ENCODE results near the gene CPTP. TPM values are rescaled to one million over a fixed set of nuclear protein-coding genes. Genes with fewer than 3 reads are reported as not detected.

Gene CPTP
- total and polyA plus RNA-seq, 7 experiments from 2014 or later: 11.5 to 29.3 (median 19.1) TPM

DNA sequence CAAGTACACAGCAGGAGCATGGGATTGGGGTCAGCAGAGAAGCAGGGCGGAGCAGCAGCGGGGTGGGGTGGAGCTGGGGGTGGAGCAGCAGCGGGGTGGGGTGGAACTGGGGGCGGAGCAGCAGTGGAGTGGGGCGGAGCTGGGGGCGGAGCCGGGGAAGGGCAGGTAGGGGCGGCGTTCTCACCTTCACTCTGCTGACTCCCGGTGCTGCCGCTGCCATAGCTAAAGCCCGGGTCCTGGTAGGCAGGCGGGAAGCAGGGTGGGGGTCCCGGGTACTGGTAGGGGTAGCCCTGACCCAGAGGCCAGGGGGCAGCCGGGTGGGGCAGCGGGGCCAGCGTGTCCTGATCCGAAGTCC is 13.2 kb downstream of the CPTP start:
- ChIA-PET CTCF (no interaction called here), POLR2A (no interaction called here)

DNA sequence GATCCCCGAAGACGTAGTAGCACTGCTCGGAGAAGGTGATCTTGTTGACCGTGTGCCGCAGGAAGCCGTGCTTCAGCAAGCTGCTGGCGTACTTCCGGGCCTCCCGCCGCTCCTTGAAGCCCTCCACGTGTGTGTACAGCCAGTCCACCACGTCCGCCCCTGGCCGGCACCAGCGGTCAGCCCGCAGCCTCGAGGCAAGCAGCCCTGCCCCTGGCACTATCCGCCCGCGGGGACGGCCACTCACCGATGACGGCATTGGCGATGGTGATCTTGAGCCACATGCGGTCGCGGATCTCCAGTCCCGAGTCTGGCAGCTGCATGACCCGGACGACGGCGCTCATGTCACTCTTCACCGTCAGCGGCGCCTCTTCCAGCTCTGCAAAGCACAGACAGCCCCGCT is 13.7 kb downstream of the CPTP start:
- H3K27me3 Mint-ChIP-seq: no peaks in the 10 kb centered on the region
- peaks cover 0 to 5% (median 0%) of the 10 kb centered on the region in 7 donors for H3K4me1 Mint-ChIP-seq
- Histone ChIP-seq H3K4me1 (ENCODE audit: control insufficient read depth in 2 of 2, insufficient read depth in 2 of 2, low read length in 2 of 2) (no peaks in the 10 kb centered on the region), H3K9me3 (ENCODE audit: control insufficient read depth in 2 of 3, low read length in 3 of 3) (no peaks in the 10 kb centered on the region), H3K27me3 (ENCODE audit: control insufficient read depth in 2 of 2, insufficient read depth in 2 of 2, low read length in 2 of 2) (no peaks in the 10 kb centered on the region), H3K27ac (ENCODE audit: low read depth, low read length) (no peak overlapping the region), H3K36me3 (ENCODE audit: control insufficient read depth in 2 of 3, insufficient read depth in 3 of 3, low read length in 3 of 3) (peaks cover 0 to 29% (median 0%) of the 10 kb centered on the region in 3 experiments), H3K4me3 (ENCODE audit: low read length) (no peak overlapping the region)
- ATAC-seq: no peak
- peaks cover 0 to 11% (median 4%) of the 10 kb centered on the region in 5 donors for H3K36me3 Mint-ChIP-seq
- intact Hi-C loops (cut with micrococcal nuclease): no loop called here
- H3K27ac Mint-ChIP-seq: no peak overlapping the region
- H3K9me3 Mint-ChIP-seq: peaks cover 0 to 4% (median 0%) of the 10 kb centered on the region in 11 donors
- ChIA-PET POLR2A (no interaction called here), CTCF (no interaction called here)
- no peak for DNase-seq
- no peak overlapping the region for H3K4me3 Mint-ChIP-seq

More for the DNA sequence above, 13.2 kb downstream of the CPTP start:
- Histone ChIP-seq H3K4me3 (ENCODE audit: low read length) (no peak overlapping the region), H3K36me3 (ENCODE audit: control insufficient read depth in 2 of 3, insufficient read depth in 3 of 3, low read length in 3 of 3) (peaks cover 0 to 29% (median 0%) of the 10 kb centered on the region in 3 experiments), H3K27me3 (ENCODE audit: control insufficient read depth in 2 of 2, insufficient read depth in 2 of 2, low read length in 2 of 2) (no peaks in the 10 kb centered on the region), H3K4me1 (ENCODE audit: control insufficient read depth in 2 of 2, insufficient read depth in 2 of 2, low read length in 2 of 2) (no peaks in the 10 kb centered on the region), H3K27ac (ENCODE audit: low read depth, low read length) (no peak overlapping the region), H3K9me3 (ENCODE audit: control insufficient read depth in 2 of 3, low read length in 3 of 3) (no peaks in the 10 kb centered on the region)
- Mint-ChIP-seq H3K27me3 (no peaks in the 10 kb centered on the region), H3K36me3 (peaks cover 0 to 11% (median 4%) of the 10 kb centered on the region in 5 donors), H3K4me3 (no peak overlapping the region), H3K4me1 (peaks cover 0 to 2% (median 0%) of the 10 kb centered on the region in 7 donors), H3K9me3 (peaks cover 0 to 4% (median 0%) of the 10 kb centered on the region in 11 donors), H3K27ac (no peak overlapping the region)
- peak in 2 of 9 donors; percentile 31 to 62 for DNase-seq
- ATAC-seq: peak; percentile 60
- intact Hi-C loops (cut with micrococcal nuclease): no loop called here

DNA sequence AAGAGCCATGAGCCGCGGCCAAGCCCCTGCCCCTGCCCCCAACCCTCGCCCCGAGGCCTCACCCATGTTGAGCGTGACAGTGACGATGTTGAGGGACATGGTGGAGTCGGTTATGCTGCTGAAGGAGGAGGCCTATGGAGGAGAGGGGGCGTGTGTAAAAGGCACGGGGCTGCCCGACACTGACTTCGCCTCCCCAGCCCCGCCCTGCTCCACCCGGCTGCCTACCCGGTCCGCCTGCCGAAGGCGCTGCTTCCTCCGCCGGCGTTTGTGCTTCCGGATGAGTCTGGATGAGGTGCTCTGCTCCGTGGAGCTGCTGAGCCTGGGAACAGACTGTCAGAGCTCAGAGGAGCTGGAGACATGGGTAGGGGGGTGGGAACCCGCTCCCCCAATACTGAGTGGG is 15.6 kb downstream of the CPTP start:
- Histone ChIP-seq H3K27me3 (ENCODE audit: control insufficient read depth in 2 of 2, insufficient read depth in 2 of 2, low read length in 2 of 2) (no peaks in the 10 kb centered on the region), H3K4me1 (ENCODE audit: control insufficient read depth in 2 of 2, insufficient read depth in 2 of 2, low read length in 2 of 2) (no peaks in the 10 kb centered on the region)

DNA sequence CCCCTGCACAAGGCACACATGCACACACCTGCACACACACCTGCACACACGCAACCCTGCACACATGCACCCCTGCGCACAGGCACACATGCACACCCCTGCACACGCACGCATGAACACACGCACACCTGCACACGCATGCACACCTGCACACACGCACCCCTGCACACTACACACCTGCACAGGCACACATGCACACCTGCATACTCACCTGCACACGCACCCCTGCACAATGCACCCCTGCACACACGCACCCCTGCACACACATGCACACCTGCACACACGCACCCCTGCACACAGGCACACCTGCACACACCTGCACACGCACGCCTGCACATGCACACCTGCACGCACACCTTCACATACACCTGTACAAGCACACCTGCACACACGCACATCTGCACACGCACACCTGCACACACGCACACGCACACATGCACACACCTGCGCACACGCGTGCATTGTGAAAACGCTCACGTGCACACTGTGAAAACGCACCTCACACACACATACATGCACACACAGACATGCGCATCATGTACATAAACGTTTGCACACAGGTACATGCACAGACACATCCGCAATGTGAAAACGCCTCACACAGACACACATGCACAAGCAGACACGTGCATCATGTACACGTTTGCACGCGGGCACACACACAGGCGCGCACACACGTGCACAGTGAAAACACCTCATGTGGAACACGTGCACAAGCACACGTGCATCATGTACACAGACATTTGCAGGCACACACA is 16.4 kb downstream of the CPTP start:
- Histone ChIP-seq H3K27me3 (ENCODE audit: control insufficient read depth in 2 of 2, insufficient read depth in 2 of 2, low read length in 2 of 2) (no peaks in the 10 kb centered on the region), H3K27ac (ENCODE audit: low read depth, low read length) (no peak overlapping the region), H3K36me3 (ENCODE audit: control insufficient read depth in 2 of 3, insufficient read depth in 3 of 3, low read length in 3 of 3) (peaks cover 0 to 29% (median 0%) of the 10 kb centered on the region in 3 experiments), H3K9me3 (ENCODE audit: control insufficient read depth in 2 of 3, low read length in 3 of 3) (no peaks in the 10 kb centered on the region), H3K4me3 (ENCODE audit: low read length) (no peak overlapping the region), H3K4me1 (ENCODE audit: control insufficient read depth in 2 of 2, insufficient read depth in 2 of 2, low read length in 2 of 2) (no peaks in the 10 kb centered on the region)
- no peak for DNase-seq
- H3K4me1 Mint-ChIP-seq: peaks cover 0 to 7% (median 0%) of the 10 kb centered on the region in 7 donors
- ATAC-seq: no peak
- H3K36me3 Mint-ChIP-seq: peaks cover 0 to 11% (median 4%) of the 10 kb centered on the region in 5 donors
- H3K27me3 Mint-ChIP-seq: no peaks in the 10 kb centered on the region
- H3K9me3 Mint-ChIP-seq: peaks cover 0 to 4% (median 0%) of the 10 kb centered on the region in 11 donors
- no peak overlapping the region for H3K4me3 Mint-ChIP-seq
- intact Hi-C loops (cut with micrococcal nuclease): no loop called here
- peak overlapping the region in 2 of 9 donors; percentile 6 to 19 for H3K27ac Mint-ChIP-seq
- ChIA-PET CTCF (no interaction called here), POLR2A (no interaction called here)

More for the DNA sequence above, 15.6 kb downstream of the CPTP start:
- CTCF ChIA-PET: no interaction called here
- no peak overlapping the region for H3K27ac Mint-ChIP-seq
- Histone ChIP-seq H3K9me3 (ENCODE audit: control insufficient read depth in 2 of 3, low read length in 3 of 3) (no peaks in the 10 kb centered on the region), H3K36me3 (ENCODE audit: control insufficient read depth in 2 of 3, insufficient read depth in 3 of 3, low read length in 3 of 3) (peaks cover 0 to 29% (median 0%) of the 10 kb centered on the region in 3 experiments), H3K4me3 (ENCODE audit: low read length) (no peak overlapping the region), H3K27ac (ENCODE audit: low read depth, low read length) (no peak overlapping the region)
- H3K4me3 Mint-ChIP-seq: no peak overlapping the region
- H3K4me1 Mint-ChIP-seq: peaks cover 0 to 7% (median 0%) of the 10 kb centered on the region in 7 donors
- no peaks in the 10 kb centered on the region for H3K27me3 Mint-ChIP-seq
- intact Hi-C loops (cut with micrococcal nuclease): no loop called here
- ATAC-seq (no peak), DNase-seq (no peak)
- POLR2A ChIA-PET: no interaction called here
- peaks cover 0 to 4% (median 0%) of the 10 kb centered on the region in 11 donors for H3K9me3 Mint-ChIP-seq
- H3K36me3 Mint-ChIP-seq: peaks cover 0 to 11% (median 4%) of the 10 kb centered on the region in 5 donors

DNA sequence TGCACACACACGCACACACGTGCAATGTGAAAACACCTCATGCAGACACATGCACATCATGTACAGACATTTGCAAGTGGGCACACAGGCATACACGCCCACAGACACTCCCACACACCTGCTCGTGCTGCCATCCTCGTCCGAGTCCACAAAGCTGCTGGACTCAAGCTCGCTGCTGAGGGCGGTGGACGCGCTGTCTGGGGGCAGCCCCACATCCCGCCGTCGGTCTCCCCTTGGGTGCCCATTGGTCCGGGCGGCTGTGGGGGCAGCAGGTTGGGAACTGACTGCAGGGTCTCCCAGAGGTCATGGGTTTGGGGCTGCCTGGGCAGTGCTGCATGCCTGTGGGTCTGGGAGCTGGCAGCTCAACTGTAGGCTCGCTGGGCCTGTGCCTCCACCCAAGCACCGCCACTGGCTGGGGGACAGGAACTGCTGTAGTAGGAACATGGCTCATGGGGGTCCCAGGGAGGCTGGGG is 17.0 kb downstream of the CPTP start:
- no peak overlapping the region for H3K4me3 Mint-ChIP-seq
- no peaks in the 10 kb centered on the region for H3K9me3 ChIP-seq (ENCODE audit: control insufficient read depth in 2 of 3, low read length in 3 of 3)
- no peaks in the 10 kb centered on the region for H3K27me3 ChIP-seq (ENCODE audit: control insufficient read depth in 2 of 2, insufficient read depth in 2 of 2, low read length in 2 of 2)
- no peak for DNase-seq
- H3K36me3 ChIP-seq (ENCODE audit: control insufficient read depth in 2 of 3, insufficient read depth in 3 of 3, low read length in 3 of 3): peaks cover 0 to 29% (median 0%) of the 10 kb centered on the region in 3 experiments
- peaks cover 0 to 11% (median 4%) of the 10 kb centered on the region in 5 donors for H3K36me3 Mint-ChIP-seq
- H3K27ac Mint-ChIP-seq: no peak overlapping the region
- peaks cover 0 to 4% (median 0%) of the 10 kb centered on the region in 11 donors for H3K9me3 Mint-ChIP-seq
- H3K4me1 ChIP-seq (ENCODE audit: control insufficient read depth in 2 of 2, insufficient read depth in 2 of 2, low read length in 2 of 2): no peaks in the 10 kb centered on the region
- intact Hi-C loops (cut with micrococcal nuclease): no loop called here
- POLR2A ChIA-PET: no interaction called here
- no peaks in the 10 kb centered on the region for H3K27me3 Mint-ChIP-seq
- no peak overlapping the region for H3K27ac ChIP-seq (ENCODE audit: low read depth, low read length)
- ATAC-seq: no peak
- peaks cover 0 to 9% (median 1%) of the 10 kb centered on the region in 7 donors for H3K4me1 Mint-ChIP-seq
- CTCF ChIA-PET: no interaction called here
- H3K4me3 ChIP-seq (ENCODE audit: low read length): no peak overlapping the region

DNA sequence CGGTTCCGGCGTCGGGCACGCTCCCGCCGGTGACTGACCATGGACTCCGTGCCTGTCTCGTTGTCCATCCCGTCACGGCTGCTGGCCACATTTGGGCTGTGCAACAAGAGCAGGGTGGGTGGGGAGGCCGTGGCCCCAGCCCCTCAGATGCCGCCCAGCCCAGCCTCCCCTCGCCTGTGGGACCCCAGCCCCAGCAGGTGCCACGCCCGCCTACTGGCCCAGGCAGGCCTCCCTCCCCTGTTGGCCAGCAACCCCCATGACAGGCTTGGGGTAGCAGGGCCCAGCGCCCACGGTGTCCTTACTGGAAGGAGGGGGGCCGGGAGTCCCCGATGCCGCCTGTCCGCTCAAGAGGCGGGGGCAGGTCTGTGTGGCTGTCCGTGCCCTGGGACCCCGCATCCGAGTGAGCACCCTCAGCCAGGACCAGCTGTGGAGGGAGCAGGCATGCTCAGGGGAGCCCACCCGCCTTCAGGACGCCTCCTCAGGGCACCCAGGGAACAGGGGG is 17.5 kb downstream of the CPTP start:
- DNase-seq: no peak

More for the DNA sequence above, 17.5 kb downstream of the CPTP start:
- Mint-ChIP-seq H3K27ac (no peak overlapping the region), H3K4me3 (no peak overlapping the region), H3K36me3 (peaks cover 0 to 11% (median 4%) of the 10 kb centered on the region in 5 donors), H3K9me3 (peaks cover 0 to 4% (median 0%) of the 10 kb centered on the region in 11 donors), H3K27me3 (no peaks in the 10 kb centered on the region), H3K4me1 (peaks cover 5 to 14% (median 6%) of the 10 kb centered on the region in 7 donors)
- POLR2A ChIA-PET: no interaction called here
- H3K9me3 ChIP-seq (ENCODE audit: control insufficient read depth in 2 of 3, low read length in 3 of 3): no peaks in the 10 kb centered on the region
- no peak overlapping the region for H3K4me3 ChIP-seq (ENCODE audit: low read length)
- H3K27me3 ChIP-seq (ENCODE audit: control insufficient read depth in 2 of 2, insufficient read depth in 2 of 2, low read length in 2 of 2): no peaks in the 10 kb centered on the region
- H3K36me3 ChIP-seq (ENCODE audit: control insufficient read depth in 2 of 3, insufficient read depth in 3 of 3, low read length in 3 of 3): peaks cover 0 to 29% (median 0%) of the 10 kb centered on the region in 3 experiments
- CTCF ChIA-PET: no interaction called here
- no peaks in the 10 kb centered on the region for H3K4me1 ChIP-seq (ENCODE audit: control insufficient read depth in 2 of 2, insufficient read depth in 2 of 2, low read length in 2 of 2)
- intact Hi-C loops (cut with micrococcal nuclease): no loop called here
- H3K27ac ChIP-seq (ENCODE audit: low read depth, low read length): no peak overlapping the region
- no peak for ATAC-seq

Measured in naive thymus-derived CD4-positive, alpha-beta T cell (primary cell).